NCI-H128 (cell line): Measurements from ENCODE around the gene IQGAP3.
A peak's percentile ranks its signal among the peaks of the same experiment; 100 is the strongest.
"Not testable (repeated sequence)": the region's sequence is repeated elsewhere in the genome, so short reads cannot be mapped to it uniquely, and the experiment has no call there.

Experiments
- DNase-seq: peaks from one replicate; lab custom pipeline; 2025; ENCODE audit not compliant: unreplicated experiment; lab: John Stamatoyannopoulos, UW

IQGAP3 gene

DNA sequence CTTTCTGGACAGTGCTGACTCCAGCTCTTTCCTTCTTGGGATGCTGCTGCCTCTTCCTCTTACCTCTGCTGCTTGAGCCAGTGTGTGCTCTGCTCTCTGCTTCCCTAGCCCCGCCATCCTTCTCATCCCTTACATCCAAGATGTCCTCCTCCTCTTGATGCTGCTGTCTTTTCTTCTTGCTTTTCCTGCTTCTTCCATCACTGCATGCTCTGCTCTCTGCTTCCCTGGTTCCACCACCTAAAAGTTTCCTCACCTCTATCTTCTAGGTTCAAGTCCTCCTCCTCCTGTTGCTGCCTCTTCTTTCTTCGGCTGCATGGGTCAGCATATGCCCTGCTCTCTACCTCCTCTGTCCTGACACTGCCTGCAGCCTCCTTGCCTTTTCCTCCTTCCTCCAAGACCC is 22.7 kb upstream of the IQGAP3 start:
- DNase-seq = no peak

DNA sequence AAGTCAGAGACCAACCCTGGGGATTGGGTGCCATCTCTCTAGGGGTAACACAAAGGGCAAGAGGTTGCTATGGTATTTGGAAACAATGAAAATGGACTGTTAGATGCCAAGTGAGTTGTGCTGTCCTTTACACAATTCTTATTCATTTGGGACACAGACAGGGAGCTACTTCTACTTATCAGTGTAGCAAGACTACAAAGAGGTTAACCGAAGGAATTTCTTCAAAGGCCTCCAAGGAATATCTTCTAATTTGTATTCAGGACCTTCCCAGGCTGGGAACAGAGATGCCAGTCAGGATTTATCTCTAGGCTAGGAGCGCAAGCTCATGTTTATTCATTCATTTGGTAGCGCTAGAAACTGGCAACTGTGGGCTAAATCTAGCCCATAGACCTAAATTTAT is 21.8 kb upstream of the IQGAP3 start:
- DNase-seq = no peak

DNA sequence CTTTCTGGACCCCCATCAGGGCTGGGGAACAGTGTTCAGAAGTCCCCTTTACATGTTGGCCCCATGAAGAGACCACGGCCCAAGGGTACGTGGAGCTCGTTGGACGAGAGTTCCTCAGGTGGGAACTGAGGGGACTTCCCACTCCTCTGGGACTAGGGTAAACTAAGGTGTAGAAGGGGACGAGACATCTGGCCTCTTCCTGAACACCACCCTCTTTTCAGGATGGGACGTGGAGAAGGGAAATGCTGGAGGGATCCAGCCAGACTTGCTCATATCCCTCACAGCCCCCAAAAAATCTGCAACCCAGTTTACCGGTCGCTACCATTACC is 21.3 kb upstream of the IQGAP3 start:
- no peak for DNase-seq

DNA sequence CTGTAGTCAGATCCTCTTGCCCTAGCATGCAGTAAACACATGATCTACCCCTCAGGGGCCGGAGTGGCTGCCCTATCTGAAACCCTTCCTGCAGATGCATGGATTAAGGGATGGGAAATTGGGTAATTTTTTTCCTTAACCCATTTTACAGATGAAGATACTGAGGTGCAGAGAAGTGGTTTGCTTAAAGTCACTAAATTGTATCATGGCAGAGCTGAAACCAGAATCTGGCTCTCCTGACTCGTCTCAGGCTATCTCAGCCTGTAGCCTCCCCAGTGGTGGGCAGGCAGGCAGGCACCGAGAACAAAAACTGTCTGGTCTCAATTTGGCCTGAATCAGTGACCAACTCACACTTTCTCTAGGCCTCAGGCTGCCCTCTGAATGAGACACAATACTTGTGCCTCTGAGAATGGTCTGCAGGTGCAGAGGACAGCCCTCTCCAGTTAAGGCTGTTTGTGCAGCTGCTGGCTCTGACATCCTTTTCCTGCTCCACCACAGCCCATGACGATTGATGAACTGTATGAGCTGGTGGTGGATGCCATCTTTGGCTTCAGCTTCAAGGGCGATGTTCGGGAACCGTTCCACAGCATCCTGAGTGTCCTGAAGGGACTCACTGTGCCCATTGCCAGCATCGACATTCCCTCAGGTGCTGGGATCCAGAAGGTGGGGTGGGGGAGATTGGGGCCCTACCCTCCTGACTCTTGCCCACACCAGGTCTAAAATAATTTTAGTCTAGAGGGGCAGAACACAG is 20.7 kb upstream of the IQGAP3 start:
- DNase-seq = no peak

DNA sequence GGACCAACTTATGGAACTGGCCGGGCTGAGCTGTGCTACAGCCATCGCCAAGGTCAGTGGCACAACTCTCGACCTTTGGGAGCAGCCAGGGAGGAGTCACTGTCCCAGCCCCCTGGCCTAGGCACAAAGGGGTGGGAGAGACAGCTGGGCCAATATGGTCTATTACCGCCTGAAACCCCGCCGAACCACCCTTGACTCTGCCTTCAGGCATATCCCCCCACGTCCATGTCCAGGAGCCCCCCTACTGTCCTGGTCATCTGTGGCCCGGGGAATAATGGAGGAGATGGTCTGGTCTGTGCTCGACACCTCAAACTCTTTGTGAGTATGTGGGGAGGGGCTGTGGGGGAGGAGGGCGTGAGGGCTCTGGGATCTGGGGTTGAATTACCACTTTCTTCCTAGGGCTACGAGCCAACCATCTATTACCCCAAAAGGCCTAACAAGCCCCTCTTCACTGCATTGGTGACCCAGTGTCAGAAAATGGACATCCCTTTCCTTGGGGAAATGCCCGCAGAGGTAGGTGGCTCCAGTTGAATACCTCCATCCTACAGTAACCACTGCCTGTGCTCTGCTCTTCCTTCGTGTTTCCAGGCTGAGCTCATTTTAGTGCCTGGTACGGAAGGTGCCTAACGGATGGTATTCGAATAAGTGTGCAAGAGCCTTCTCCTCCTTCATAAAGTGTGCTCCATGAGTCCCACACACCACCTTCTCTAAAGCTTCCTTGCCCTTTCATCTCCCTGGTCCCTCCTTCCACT is 20.0 kb upstream of the IQGAP3 start:
- no peak for DNase-seq

DNA sequence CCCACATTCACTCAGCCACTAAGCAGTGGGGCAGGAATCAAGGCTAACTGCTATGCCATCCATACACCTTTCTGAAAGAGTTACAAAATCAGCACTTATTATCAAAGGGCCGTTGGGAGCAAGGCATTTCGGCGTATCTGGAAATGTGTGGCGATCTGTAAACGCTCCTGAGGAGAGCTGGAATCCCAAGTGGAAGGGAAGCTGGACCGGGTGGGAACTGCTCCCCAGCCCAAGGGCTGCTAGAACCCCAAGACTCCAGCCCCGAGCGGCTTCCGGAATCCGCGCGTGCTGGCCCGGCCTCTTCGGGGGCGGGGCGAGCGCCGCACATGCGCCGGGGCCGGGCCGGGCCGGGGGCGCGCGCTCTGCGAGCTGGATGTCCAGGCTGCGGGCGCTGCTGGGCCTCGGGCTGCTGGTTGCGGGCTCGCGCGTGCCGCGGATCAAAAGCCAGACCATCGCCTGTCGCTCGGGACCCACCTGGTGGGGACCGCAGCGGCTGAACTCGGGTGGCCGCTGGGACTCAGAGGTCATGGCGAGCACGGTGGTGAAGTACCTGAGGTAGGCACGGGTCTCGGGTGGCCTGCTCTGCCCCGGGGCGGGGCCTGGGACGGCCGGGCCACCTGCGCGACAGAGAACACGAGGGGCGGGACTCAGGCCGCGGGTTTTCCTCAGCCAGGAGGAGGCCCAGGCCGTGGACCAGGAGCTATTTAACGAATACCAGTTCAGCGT is 19.2 kb upstream of the IQGAP3 start, which contains the start of gene NAXE:
NAXE (plus strand) TSS at position 345 of the 726 bp plus-strand sequence; CDS start at position 374, 29 bp downstream.
- DNase-seq = peak; percentile 67

DNA sequence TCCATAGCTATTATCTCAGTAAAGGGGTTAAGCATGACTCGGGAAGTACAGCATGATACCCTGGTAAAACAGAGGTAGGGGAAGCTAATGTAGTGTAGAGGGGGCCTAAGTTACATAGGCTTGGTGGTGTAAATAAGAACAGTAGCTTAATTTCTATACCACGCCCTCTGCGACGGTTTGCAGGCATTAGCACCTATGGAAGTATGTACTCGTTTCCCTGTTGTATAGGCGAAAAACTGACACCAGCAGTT is 18.7 kb upstream of the IQGAP3 start:
- DNase-seq = no peak

DNA sequence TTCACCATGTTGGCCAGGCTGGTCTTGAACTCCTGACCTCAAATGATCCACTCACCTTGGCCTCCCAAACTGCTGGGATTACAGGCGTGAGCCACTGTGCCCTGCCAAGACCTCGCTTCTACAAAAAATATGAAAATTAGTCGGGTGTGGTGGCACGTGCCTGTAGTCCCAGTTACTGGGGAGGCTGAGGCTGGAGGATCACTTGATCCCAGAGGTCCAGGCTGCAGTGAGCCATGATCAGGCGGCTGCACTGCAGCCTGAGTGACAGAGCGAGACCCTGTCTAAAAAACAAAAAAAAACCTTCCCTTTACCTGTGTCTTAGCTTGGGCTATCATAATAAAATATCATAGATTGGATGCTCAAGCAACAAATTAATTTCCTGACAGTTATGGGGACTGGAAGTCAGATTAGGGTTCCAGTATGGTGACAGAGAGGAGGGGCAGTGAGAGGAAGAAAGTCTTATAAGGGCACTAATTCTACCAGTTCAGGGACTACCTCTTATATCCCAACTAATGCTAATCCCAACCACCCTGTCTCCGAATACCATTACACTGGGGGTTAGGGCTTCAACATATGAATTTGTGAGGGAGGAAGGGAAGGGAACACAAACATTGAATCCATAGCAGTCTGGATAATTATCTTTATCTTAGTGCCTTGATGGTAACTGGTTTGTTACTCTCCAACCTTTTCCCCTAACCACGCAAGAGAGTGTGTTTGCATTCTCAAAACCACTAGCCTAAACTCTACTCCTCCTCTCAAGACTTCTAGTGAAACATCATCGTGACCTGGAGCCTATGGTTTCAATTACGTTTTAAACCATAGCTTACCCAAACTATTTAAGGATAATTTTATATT is 18.2 kb upstream of the IQGAP3 start:
- DNase-seq = no peak

DNA sequence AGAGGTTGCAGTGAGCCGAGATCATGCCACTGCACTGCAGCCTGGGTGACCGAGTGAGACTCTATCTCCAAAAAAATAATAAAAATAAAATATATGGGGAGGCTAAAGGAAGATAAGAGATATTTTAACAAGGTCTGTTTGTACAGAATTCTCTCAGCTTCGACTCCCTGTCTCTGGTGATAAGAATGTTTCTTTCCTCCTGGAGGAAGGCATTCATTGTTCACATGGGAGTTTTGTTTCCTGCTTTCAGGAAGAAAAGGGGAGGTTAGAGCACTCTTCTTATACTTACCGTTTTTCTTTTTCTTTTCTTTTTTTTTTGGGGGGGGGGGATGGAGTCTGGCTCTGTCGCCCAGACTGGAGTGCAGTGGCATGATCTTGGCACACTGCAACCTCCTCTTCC is 17.2 kb upstream of the IQGAP3 start:
- DNase-seq = no peak

DNA sequence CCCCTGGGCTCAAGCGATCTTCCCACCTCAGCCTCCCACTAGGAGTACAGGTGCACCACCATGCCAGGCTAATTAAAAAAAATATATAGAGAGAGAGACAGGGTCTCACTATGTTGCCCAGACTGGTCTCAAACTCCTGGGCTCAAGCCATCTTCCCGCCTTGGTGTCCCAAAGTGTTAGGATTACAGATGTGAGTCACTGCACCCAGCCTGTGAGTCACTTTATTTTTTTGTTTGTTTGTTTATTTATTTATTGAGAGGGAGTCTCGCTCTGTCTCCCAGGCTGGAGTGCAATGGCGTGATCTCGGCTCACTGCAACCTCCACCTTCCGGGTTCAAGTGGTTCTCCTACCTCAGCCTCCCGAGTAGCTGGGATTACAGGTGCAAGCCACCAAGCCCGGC is 15.6 kb upstream of the IQGAP3 start:
- DNase-seq = not testable (repeated sequence)

DNA sequence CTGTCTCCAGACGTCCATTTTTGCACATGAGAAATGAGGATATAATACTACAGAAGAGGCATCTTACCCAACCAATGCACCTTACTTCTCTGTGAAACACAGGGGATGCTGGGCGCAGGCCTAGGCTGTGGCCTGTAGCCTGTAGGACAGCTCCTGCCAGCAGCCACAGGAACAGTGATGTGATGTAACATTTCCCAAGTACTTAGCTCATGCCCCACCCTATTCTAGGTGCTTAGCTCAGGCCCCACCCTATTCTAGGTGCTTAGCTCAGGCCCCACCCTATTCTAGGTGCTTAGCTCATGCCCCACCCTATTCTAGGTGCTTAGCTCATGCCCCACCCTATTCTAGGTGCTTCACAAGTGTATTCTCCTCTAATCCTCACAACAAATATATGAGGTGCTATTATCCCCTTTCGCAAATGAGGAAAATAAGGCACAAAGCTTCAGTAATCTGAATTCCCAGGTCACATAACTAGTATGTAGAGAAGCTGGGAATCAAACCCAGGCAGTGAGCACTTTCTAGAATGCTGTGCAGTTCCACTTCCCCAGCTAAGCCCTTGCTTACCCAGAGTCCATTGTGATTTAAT is 14.6 kb upstream of the IQGAP3 start:
- DNase-seq = no peak

DNA sequence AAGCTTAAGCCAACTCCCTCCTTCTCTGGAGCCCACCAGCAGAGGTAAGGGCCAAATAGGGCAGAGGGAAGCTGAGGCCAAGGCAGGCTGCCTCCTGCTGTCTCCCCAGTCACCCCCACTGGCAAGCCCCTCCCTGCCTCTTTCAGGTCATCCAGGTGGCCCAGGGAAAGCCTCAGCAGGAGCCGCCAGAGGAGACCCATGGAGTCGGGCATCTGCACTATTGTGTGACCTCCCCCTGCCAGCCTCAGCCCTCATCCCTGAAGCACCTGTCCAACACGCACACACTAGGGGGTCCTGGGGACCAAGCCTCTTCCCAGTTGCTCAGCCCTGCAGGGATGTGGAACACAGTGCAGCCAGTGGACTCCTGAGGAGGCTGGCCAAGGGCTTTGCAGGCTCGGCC is 14.0 kb upstream of the IQGAP3 start:
- no peak for DNase-seq

DNA sequence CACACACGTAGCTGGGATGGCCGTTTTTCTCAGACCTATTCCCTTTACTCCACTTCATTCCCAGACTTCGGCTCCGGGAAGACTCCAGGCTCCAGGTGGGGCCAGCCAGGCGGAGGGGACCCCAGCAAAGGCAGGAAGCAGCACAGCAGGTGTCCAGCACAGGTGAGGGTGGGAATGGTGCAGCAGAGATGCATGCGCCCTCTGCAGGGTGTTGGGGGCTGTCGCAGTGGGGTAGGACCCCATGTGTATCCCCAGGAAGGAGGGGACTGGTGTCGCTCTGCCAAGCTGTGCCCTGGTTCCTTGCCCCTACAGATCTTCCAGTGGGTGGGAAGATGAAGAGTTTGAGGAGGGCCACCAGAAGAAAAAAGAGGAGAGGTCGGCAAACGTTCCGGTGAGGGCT is 12.4 kb upstream of the IQGAP3 start:
- no peak for DNase-seq

DNA sequence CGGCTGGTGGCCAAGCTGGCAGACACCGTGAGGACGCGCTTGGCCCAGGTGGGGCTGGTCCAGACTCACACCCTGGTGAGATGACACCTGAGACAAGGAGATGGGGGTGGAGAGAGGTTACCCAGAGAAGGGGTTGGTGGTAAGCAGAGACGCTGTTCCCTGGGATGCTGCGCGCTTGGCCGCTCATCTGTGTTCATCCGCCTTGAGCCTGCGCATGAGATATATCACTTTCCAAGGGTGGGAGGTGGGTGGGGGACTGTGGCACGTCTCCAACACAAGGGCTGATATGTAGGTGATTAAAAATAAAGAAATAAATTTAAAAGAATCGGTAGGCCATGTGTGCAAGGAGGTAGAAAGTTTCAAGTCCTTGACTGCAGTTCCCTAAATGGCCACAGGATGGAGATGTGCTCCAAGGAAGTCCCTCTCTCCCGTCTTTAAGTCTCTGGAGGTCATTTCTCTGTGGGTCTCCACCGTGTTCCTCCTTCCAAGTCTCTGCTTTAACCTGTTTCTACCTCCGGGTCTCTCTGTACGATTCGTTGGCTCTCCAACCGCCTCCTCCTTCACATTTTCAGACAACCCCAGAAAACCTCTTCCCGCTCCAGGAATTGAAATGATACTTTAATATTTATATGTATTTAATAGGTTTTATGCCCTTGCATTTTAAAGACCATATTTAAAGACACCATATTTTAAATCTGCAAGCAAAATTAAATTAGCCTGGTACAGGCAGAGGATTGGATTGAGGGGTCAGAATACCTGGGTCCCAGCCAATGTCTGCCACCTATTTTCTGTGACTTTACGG is 11.7 kb upstream of the IQGAP3 start:
- peak; percentile 34 for DNase-seq

DNA sequence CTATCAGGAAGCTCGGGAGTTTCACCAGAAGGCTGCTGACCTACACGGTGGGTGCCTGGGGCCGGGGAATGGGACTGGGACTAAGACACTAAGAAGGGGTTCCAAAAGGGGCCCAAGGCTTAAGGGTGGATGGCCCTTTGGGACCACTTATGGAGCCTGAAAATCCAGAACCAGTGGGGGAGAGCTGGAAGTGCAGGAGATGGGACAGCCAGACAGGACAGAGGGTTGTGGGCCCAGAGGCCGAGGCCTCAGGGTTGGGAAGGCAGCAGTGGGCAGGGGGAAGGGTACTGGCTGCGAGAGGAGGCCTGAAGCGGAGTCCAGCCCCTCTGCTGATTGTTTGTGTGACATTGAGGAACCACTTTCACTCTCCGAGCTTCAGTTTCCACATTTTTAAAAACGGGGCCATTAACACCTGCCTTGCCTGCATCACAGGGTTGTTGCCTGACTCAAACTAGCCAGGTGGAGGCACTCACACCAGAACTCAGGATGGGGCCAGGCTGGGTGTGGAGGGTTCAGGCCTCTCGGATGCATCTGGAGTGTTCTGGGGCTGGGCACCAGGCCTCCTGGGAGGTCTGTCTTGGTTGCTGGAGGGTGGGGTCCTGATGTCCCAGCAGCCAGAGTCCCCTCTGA is 10.1 kb upstream of the IQGAP3 start:
- no peak for DNase-seq

DNA sequence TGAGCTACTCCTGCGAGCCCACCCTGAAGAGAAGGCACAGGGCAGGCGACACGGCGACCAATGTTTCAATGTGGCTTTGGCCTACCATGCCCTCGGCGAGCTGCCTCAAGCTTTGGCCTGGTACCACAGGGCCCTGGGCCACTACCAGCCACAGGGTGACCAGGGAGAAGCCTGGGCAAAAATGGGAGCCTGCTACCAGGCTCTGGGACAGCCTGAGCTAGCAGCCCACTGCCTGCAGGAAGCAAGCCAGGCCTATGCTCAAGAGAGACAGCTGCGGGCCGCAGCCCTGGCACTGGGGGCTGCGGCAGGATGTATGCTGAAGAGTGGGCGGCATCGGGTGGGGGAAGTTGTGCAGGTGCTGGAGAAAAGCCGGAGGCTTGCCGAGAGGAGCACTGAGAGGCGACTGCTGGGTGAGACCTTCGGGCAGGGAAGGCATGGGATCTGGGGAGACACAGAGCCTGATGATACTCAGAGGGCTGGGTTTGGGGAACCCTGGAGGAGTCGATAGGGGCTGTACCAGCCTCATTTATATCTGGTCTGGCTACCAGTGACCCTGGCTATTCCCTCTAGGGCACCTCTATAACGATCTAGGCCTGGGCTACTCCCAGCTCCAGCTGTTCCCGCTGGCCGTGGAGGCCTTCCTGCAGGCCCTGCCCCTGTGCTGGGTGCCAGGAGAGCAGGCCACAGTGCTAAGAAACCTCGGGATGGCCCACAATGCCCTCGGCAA is 9.5 kb upstream of the IQGAP3 start:
- no peak for DNase-seq

DNA sequence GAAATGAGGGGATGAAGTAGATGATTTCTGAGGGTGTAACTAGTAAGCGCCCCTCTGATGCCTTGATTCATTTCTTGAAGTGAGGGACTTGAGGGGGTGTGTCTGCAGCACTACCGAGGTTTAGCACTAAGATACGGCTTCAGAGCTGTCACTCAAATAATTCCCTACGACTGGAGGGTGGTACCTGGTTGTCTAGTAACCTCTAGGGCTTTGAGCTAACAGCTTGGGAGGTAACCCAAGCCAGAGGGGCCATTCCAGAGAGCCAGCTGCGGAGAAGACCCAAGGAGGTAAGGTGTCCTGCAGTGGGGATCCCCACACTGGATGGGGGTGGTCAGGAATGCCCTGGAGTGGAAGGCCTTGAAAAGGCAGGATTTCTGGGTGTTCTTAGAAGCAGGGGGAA is 7.1 kb upstream of the IQGAP3 start, which contains the start of gene TTC24:
TTC24 (plus strand) TSS at position 252 of the 400 bp plus-strand sequence. CDS start 1,642 bp downstream, outside the sequence.
- no peak for DNase-seq

DNA sequence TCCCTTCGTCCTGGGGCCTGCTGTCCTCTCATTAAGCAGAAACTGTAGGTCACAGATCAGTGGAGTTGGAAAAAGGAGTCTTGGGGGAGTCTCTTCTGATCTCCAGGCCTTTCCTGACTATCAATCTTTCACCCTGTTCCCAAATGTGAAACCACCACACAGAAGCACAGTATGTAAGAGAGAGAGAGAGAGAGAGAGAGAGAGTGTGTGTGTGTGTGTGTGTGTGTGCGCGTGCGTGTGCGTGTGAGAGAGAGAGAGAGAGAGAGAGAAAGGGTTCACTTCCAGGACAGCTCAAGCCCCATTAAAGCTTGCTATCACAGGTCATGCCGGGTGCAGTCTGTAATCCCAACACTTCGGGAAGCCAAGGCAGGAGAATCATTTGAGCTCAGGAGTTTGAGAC is 5.7 kb upstream of the IQGAP3 start:
- DNase-seq = no peak

DNA sequence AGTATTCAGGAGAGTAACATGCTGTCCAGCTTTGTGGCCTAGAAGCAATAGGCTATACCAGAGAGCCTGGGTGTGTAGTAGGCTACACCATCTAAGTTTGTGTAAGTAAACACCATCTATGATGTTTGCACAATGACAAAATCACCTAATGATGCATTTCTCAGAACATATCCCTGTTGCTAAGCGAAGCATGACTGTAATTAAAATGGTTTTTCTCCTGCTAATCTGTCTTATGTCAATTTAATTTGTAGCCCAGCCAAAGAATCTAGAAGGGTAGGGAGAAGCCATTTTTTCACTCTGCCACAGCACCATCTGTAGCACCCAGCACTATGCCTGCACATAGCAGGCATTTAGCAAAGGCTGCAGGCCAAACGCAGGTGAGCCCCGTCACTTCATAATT is 5.2 kb upstream of the IQGAP3 start:
- DNase-seq = no peak
